K562 (cell line): Measurements from ENCODE around the gene TADA1. TPM values are rescaled to one million over a fixed set of nuclear protein-coding genes. Genes with fewer than 3 reads are reported as not detected.
A peak's percentile ranks its signal among the peaks of the same experiment; 100 is the strongest.

Experiments
- ARNT ChIP-seq, 2 experiments: fragments of 450-650 bp; IDR thresholded peaks; 2 replicates each; pipeline ENCODE4 v1.6.1; 2016; ENCODE audit warnings: mild to moderate bottlenecking in 1 of 2
- DLX4 ChIP-seq: fragments of 250-450 bp; sonication (Bioruptor Pico); IDR thresholded peaks from 2 replicates; pipeline ENCODE4 v1.6.1; 2021; ENCODE audit warnings: mild to moderate bottlenecking
- ESRRA ChIP-seq: fragments of 450-650 bp; IDR thresholded peaks from 2 replicates; pipeline ENCODE4 v1.6.1; 2014; ENCODE audit warnings: low read depth, mild to moderate bottlenecking, moderate library complexity, borderline replicate concordance
- ETV1 ChIP-seq: fragments of 450-650 bp; conservative IDR thresholded peaks from 2 replicates; pipeline ENCODE4 v1.6.1; 2016; ENCODE audit warnings: missing genetic modification characterization, control low read depth, low read depth, missing compliant biosample characterization
- ETV6 ChIP-seq, 3 experiments: fragments of 150-350 bp in 1 of 3; sonication (generic) in 1 of 3; formaldehyde crosslinking in 1 of 3; IDR thresholded peaks; 2 replicates each; pipeline versions ENCODE4 v1.6.1 to v1.8.0; 2014 to 2022; ENCODE audit warnings: borderline replicate concordance in 2 of 3, low read depth in 2 of 3, antibody characterized with exemption in 1 of 3, low read length in 1 of 3, mild to moderate bottlenecking in 1 of 3, missing genetic modification reagents in 1 of 3
- FOXP4 ChIP-seq: sonication (generic); formaldehyde crosslinking; IDR thresholded peaks from 2 replicates; pipeline ENCODE4 v1.8.0; 2022; ENCODE audit warnings: mild to moderate bottlenecking, missing genetic modification reagents, borderline replicate concordance
- GATAD2B ChIP-seq: fragments of 450-650 bp; IDR thresholded peaks from 2 replicates; pipeline ENCODE4 v1.6.1; 2017; ENCODE audit warnings: mild to moderate bottlenecking, borderline replicate concordance
- HMGN3 ChIP-seq: IDR thresholded peaks from 2 replicates; pipeline ENCODE4 v1.6.1; 2011; ENCODE audit warnings: borderline replicate concordance, low read depth, mild to moderate bottlenecking, mixed read lengths, low read length; ENCODE audit not compliant: insufficient read length; ENCODE audit errors: extremely low read depth
- MTF1 ChIP-seq: fragments of 250-450 bp; sonication (Bioruptor Pico); IDR thresholded peaks from 2 replicates; pipeline ENCODE4 v1.9.0; 2021; ENCODE audit warnings: moderate library complexity, mild to moderate bottlenecking, inconsistent platforms, borderline replicate concordance
- NELFE ChIP-seq: IDR thresholded peaks from 2 replicates; pipeline ENCODE4 v1.6.1; 2011; ENCODE audit warnings: mild to moderate bottlenecking; ENCODE audit not compliant: insufficient read depth, insufficient read length
- PTTG1 ChIP-seq: fragments of 450-650 bp; IDR thresholded peaks from 2 replicates; pipeline ENCODE4 v1.6.1; 2016; ENCODE audit warnings: low read depth, mild to moderate bottlenecking, missing genetic modification characterization, missing compliant biosample characterization
- SMARCA4 ChIP-seq: fragments of 450-650 bp; IDR thresholded peaks from 2 replicates; pipeline ENCODE4 v1.6.1; 2016
- TARDBP ChIP-seq: fragments of 450-650 bp; IDR thresholded peaks from 2 replicates; pipeline ENCODE4 v1.6.1; 2016
- XRCC4 ChIP-seq: IDR thresholded peaks from one replicate; pipeline ENCODE4 v1.6.1; 2011; ENCODE audit not compliant: insufficient read depth, insufficient read length; ENCODE audit errors: extremely low read depth
- ZBTB11 ChIP-seq, 3 experiments: fragments of 200-800 bp in 1 of 3; fragments of 250-450 bp in 1 of 3; fragments of 450-650 bp in 1 of 3; sonication (Bioruptor Pico) in 1 of 3; sonication (Bioruptor generic) in 1 of 3; formaldehyde crosslinking in 1 of 3; IDR thresholded peaks; 2 replicates each; pipeline versions ENCODE4 v1.6.1 to v1.8.0; 2016 to 2022; ENCODE audit warnings: mild to moderate bottlenecking in 2 of 3, missing genetic modification characterization in 2 of 3, missing compliant biosample characterization in 1 of 3, moderate library complexity in 1 of 3
- ZBTB7A ChIP-seq: IDR thresholded peaks from 2 replicates; pipeline ENCODE4 v1.6.1; 2011; ENCODE audit warnings: low read depth, mild to moderate bottlenecking, low read length, moderate library complexity, borderline replicate concordance; ENCODE audit not compliant: control insufficient read depth
- ZFPM2 ChIP-seq: fragments of 250-450 bp; sonication (Bioruptor Pico); IDR thresholded peaks from 2 replicates; pipeline ENCODE4 v1.5.1; 2022; ENCODE audit warnings: mild to moderate bottlenecking
- ZKSCAN1 ChIP-seq: fragments of 150-350 bp; IDR thresholded peaks from 2 replicates; pipeline ENCODE4 v1.6.1; 2016; ENCODE audit warnings: low read depth, low read length
- ZKSCAN8 ChIP-seq: fragments of 200-800 bp; sonication (Bioruptor generic); IDR thresholded peaks from 2 replicates; pipeline ENCODE4 v1.6.1; 2016; ENCODE audit warnings: missing genetic modification characterization, missing compliant biosample characterization
- ZNF121 ChIP-seq: sonication (generic); formaldehyde crosslinking; conservative IDR thresholded peaks from 2 replicates; pipeline ENCODE4 v1.8.0; 2022; ENCODE audit warnings: missing genetic modification reagents
- ZNF507 ChIP-seq: conservative IDR thresholded peaks from 2 replicates; pipeline ENCODE4 v1.6.1; 2017; ENCODE audit warnings: missing genetic modification characterization, missing compliant biosample characterization
- ZNF668 ChIP-seq: fragments of 250-450 bp; sonication (Bioruptor Pico); IDR thresholded peaks from 2 replicates; pipeline ENCODE4 v1.8.0; 2022; ENCODE audit warnings: mild to moderate bottlenecking, inconsistent platforms
- polyA plus RNA-seq, 8 experiments: library from polyadenylated mRNA; depleted of rRNA in 4 of 8; stranded (reverse) in 5 of 8; unstranded in 3 of 8; fragments of >200 nt; fragmentation: Nextera tagmentation in 2 of 8; fragmentation: Illumina TruSeq in 1 of 8; extraction: Ambion mirVana in 2 of 8; extraction: Trizol in 1 of 8; gene quantifications; 2 replicates each; pipeline versions ENCODE4 v1.2.1 to v1.2.3, GENCODE V29; 2011 to 2014; ENCODE audit warnings: inconsistent platforms in 1 of 8, missing spikeins in 1 of 8
- total RNA-seq, 7 experiments: library from RNA; depleted of rRNA in 6 of 7; stranded (reverse); fragments of >200 nt in 6 of 7; fragmentation: Illumina TruSeq in 2 of 7; extraction: Trizol in 2 of 7; gene quantifications; 2 replicates each; pipeline versions ENCODE4 v1.2.1 to v1.2.3, GENCODE V29; 2011 to 2021; ENCODE audit warnings: low replicate concordance in 1 of 7

The TADA1 gene
- total and polyA plus RNA-seq, 9 of the 15 experiments (the other 6 are each of a cell fraction or from before 2014, with no cell fraction given), result 15.9 to 76.5 (median 28.7) TPM

- TF ChIP-seq ZBTB11 (CRISPR knock-in tag; IDR thresholded peaks at IDR 0.05), result 0 out of 6 replicates have a peak, but pooled peaks of 1 of the 3 experiments have one; percentile 12
- peak; percentile 50; the same call in 1 of the 2 replicates for TF ChIP-seq ZNF668 (CRISPR knock-in tag)
- peak; percentile 47; the same call in 1 of the 2 replicates for TF ChIP-seq GATAD2B
- no peak for TF ChIP-seq ZFPM2
- 0 out of 2 replicates have a peak, but pooled peaks have one; percentile 14 for TF ChIP-seq PTTG1 (tag)
- TF ChIP-seq MTF1 (CRISPR knock-in tag), result no peak
- TF ChIP-seq ESRRA, result no peak
- peak; percentile 49; the same call in 1 of the 2 replicates for TF ChIP-seq SMARCA4
- no peak for TF ChIP-seq HMGN3
- no peak for TF ChIP-seq XRCC4
- TF ChIP-seq ETV1, result no peak
- TF ChIP-seq ZKSCAN8 (CRISPR knock-in tag), result no peak
- no peak for TF ChIP-seq NELFE
- TF ChIP-seq ETV6 (IDR thresholded peaks at IDR 0.05; ENCODE audit: borderline replicate concordance in 1 of 2, low read depth in 2 of 2, low read length in 1 of 2), result no peak
- TF ChIP-seq ETV6 (CRISPR knock-in tag; IDR thresholded peaks at IDR 0.05; ENCODE audit: borderline replicate concordance), result no peak
- no peak for TF ChIP-seq FOXP4 (CRISPR knock-in tag)
- TF ChIP-seq ZNF507 (tag), result no peak
- TF ChIP-seq ZNF121 (CRISPR knock-in tag), result no peak
- no peak for TF ChIP-seq DLX4
- TF ChIP-seq ZBTB7A, result no peak
- peak; percentile 78 to 81; a peak in 1 of 4 replicates for TF ChIP-seq ARNT (IDR thresholded peaks at IDR 0.05)
- no peak for TF ChIP-seq ZKSCAN1
- peak; percentile 31; the same call in 1 of the 2 replicates for TF ChIP-seq TARDBP
Measured at GRCh38 chr1:166876540-166876838, 425 bp upstream of the TADA1 start (continued).
